IPS DF 19.7 (cell line): ENCODE data around the gene HLA-B.
A peak's percentile ranks its signal among the peaks of the same experiment; 100 is the strongest.
"Not testable (repeated sequence)": the region's sequence is repeated elsewhere in the genome, so short reads cannot be mapped to it uniquely, and the experiment has no call there.

Experiments used
- DNase-seq: peaks from one replicate; pipeline ENCODE4 v3.0.0-alpha.2; 2013; ENCODE audit warnings: low read depth, low spot score

Gene HLA-B

GRCh38 chr6:31383149-31383548, 26.2 kb upstream of the HLA-B start:
- DNase-seq, result no peak

DNA sequence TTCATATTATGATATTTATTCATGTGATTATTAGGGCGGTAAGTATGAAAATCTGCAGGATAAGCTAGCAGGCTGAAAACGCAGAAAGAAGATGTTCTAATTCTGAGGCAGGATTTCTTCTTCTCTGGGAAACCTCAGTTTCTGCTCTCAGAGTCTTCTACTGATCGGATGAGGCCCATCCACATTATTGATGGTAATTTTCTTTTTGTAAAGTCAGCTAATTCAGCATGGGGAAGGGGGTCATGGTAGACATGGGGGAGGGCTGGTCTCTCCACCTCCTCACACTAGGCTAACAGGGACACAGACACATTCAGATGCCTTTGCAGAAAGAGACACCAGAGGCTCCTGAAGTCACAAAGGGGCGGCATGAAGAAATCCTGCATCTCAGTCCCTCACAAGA, 24.7 kb upstream of the HLA-B start:
- DNase-seq, result no peak

DNA sequence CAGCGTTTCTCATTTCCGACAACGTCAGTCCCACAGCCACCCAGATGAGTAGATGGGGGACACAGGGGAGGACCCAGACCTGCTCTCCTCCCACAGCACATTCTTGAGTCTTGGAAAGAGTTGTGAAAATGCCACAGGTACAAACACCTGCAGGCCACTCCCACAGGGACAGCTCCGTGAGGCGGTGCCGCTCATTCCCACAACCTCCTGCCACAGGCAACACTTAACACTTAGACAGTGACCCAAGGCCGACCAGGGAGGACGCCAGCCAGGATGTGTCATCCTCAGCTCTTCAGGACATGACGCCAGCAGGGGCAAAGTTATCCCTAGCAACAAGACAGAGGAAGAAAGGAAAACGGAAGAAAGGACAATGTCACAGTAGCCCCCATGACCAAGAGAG, 22.9 kb upstream of the HLA-B start:
- no peak for DNase-seq

GRCh38 chr6:31378721-31379103, 21.7 kb upstream of the HLA-B start:
- DNase-seq, result no peak

DNA sequence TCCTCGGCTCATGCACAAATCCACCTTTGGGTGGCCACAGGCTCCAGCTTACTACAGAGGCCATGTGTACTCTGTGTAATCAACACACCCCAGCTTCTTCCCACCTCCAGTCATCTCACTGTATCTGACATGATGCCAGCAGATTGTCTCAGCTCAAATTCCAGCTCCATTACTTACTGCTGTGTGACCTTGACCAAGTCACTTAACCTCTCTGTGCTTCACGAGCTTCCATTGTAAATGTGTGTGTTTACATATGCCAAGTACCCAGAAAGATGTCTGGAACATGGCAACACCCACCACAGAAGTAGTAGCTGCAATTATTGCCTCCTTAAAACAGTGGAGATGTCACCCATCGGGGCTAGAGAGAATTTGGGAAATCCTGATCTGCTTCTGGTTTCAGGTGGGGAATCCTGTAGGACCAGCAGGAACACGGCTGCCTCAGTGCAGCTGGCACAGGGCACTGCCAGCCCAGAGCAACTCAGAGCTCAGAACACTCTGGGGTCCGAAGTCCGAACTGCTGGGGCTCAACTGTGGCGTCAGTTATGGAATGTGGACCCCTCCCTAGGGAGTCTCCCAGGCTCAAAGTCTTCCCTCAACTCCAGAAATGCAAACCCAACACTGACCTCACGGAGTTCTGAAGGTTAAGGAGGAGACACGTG, 21.2 kb upstream of the HLA-B start:
- no peak for DNase-seq

GRCh38 chr6:31377029-31377428, 20.1 kb upstream of the HLA-B start:
- DNase-seq, result no peak

DNA sequence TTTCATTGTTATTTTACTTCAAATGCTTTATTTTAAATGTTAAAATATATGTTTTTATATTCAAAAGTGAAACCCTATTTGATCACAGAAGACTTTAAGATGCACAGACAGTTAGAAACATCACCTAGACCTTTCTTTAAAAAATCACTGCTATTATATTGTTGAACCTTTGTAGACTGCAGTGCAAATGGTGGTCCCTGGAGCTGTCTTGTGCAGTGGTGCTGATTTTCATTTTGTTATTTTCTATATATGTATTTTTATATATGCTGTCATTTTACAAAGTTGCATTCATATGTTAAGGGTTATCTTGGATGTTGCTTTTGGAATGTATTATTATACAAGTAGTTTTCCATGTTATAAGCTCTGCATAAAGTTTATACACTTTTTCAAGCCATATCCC, 18.7 kb upstream of the HLA-B start:
- no peak for DNase-seq

GRCh38 chr6:31374118-31374517, 17.1 kb upstream of the HLA-B start:
- not testable (repeated sequence) for DNase-seq

DNA sequence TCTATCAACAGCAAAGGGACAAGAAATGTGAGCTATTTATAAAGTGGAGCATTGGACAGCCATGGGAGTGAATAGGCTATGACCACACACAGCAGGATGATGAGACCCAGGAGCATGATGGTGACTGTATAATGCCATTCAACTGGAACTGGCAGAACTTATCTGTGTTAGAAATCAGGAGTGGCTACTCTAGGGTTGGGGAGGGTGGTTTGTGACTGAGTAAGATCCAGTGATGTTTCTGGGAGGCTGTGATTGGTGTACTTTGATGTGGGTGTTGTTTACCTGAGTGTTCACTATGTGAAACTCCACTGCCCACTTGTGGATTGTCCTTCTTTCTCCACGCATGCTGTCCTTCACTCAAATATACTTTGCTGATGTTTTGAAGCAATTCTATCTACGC, 11.5 kb upstream of the HLA-B start:
- DNase-seq, result no peak

DNA sequence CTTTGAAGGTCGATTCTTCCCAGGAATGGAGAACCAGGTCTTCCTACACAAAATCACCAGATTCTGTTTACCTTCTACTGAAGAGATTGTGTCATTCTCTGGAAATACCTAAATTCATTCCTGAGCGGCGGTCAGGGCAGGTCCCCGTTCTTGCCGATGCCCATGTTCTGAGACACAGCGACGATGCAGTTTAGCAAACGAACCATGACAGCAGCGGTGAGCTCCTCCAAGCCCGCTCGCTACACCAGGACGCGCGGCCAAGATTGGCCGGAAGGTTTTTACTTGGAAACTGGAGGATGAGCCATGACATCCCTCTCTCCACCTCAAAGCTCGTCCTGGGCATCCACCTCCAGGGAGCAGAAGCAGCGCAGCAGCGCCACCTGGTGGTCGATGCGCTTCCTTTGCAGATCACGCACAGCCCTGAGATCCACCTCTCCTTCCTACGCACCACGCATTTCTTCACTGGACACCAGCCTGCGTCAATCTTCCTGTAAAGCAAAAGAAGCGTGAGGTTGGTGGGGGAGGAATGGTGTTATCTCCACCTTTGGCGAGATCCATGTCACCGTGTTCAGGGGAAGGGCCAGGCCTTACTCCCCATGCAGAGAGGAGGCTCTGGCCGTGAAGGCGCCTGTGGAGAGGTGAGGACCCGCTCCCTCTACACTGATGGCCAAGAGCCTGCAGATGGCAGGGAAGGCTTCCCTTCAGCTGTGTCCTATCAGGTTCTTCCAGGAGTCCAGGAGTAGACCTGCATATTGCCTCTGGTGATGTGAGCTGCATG, 9.9 kb upstream of the HLA-B start:
- DNase-seq, result peak; percentile 85

GRCh38 chr6:31365864-31366263, 8.9 kb upstream of the HLA-B start:
- no peak for DNase-seq

DNA sequence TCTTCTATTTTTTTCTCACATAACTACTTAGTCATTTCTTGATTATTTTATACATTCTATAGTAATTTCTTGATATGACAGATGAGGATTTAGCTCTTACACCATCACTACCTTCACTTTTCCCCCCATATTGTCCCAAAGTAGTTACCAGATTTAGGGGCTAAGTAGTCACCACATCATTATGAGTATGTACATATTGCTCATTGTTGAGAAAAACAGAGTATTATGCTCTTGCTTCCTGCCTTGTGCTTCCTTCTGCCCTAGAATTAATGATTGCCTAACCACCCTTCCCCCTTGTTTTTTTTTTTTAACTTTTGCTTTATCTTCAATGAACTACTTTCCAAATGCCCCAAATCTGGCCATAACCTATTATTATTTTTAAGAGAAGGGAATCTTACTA, 6.8 kb upstream of the HLA-B start:
- DNase-seq, result no peak

GRCh38 chr6:31362751-31363150, 5.8 kb upstream of the HLA-B start:
- DNase-seq, result no peak

DNA sequence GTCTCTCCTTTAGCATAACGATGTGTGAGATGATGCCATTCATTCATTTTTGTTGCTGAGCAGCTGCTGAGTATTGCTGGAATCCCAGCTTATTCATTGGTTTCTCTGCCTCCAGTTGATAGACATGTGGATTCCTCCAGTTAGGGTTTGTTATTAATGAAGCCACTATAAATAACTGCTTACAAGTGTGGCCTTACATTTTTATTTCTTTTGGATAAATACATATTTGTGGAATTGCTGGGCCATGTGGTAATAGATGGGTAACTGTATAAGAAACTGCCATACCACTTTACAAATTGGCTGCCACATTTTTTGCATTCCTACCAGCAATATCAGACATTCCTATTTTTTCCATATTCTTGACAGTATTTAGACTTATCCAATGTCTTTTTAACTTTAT, 2.6 kb upstream of the HLA-B start:
- DNase-seq, result no peak

DNA sequence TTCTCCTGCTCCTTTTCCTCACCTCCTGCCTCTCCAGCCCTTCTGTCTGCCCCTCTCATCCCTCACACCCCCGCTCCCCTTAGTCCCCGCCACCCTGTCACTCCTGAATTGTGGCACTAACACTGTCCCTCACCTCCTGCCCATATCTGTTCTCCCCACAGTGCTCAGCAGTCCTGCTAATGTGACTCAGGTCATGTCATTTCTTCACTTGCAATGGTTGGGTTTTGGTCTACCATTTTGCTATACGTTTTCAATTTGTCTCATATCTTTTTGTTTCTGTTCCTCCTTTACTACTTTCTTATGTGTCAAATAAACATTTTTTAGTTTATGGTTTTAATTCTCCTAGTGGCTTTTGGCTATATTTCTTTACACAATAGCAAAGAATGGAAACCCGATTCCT, 1.3 kb upstream of the HLA-B start:
- no peak for DNase-seq

GRCh38 chr6:31357886-31358285, 907 bp upstream of the HLA-B start:
- DNase-seq, result no peak

GRCh38 chr6:31356216-31356945, 598 bp downstream of the HLA-B start:
- no peak for DNase-seq

GRCh38 chr6:31355583-31355948, 1.4 kb downstream of the HLA-B start:
- no peak for DNase-seq

- DNase-seq, result no peak
Measured at GRCh38 chr6:31354864-31355582, 2.0 kb downstream of the HLA-B start.

- DNase-seq, result no peak
Measured at GRCh38 chr6:31354158-31354863, 2.7 kb downstream of the HLA-B start.

DNA sequence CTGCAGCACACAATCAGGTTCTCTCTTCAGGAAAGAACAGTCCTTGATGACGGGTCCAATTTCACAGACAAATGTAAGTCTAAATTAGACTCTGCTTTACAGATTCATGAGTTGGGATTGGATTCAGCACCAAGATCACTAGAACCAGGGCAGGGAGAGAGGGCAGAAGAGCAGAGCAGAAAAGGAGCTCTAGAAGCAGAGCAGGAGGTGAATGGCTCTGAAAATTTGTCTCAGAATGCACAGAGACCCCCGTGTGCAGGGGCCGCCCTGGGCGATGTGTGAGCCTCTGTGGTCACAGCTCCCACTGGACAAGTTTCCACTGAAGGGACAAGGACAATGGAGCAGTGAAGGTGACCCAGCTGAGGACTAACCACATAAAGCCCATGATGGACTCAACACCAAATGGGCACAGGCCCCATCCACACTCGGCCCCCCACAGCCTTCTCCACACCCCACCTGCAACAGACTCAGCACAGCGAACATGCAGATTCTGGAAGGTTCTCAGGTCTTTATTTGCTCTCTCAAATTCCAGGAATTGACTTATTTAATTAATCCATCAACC, 3.5 kb downstream of the HLA-B start:
- no peak for DNase-seq
